PC-9 (cell line): ENCODE data around the gene IL1RAPL1. TPM values are rescaled to one million over a fixed set of nuclear protein-coding genes. Genes with fewer than 3 reads are reported as not detected.

Experiments
- BruUV-seq: library from RNA; stranded (reverse); fragments of 400-500 nt; replicated peaks from 2 replicates; lab custom pipeline; 2021; lab: Mats Ljungman, UMichigan
- CTCF ChIA-PET: fragments of 300-600 bp; sonication (Branson Sonifier 250); formaldehyde crosslinking; loops from one replicate; lab custom pipeline; 2022; ENCODE audit warnings: antibody characterized with exemption; lab: Charles Lee
- POLR2A ChIA-PET: fragments of 300-600 bp; sonication (Branson Sonifier 250); formaldehyde crosslinking; loops from one replicate; lab custom pipeline; 2022; ENCODE audit warnings: antibody characterized with exemption; ENCODE audit not compliant: unreplicated experiment; lab: Charles Lee
- DNase-seq, 2 experiments: peaks; one replicate each; pipeline versions ENCODE4 v3.0.0 to v3.0.0-alpha.2; 2015 to 2022; ENCODE audit warnings: mixed read lengths in 1 of 2
- H2AFZ ChIP-seq: fragments of 200-600 bp; sonication (generic); 2 replicates; pipeline ENCODE4 v1.8.1; 2017; ENCODE audit warnings: antibody characterized with exemption
- H3F3A ChIP-seq: fragments of 200-600 bp; sonication (generic); 2 replicates; pipeline ENCODE4 v1.8.1; 2017; ENCODE audit warnings: antibody characterized with exemption, mild to moderate bottlenecking, low read depth; ENCODE audit not compliant: insufficient read depth
- H3K27ac ChIP-seq: fragments of 200-600 bp; sonication (generic); 2 replicates; pipeline ENCODE4 v1.6.1; 2016; ENCODE audit warnings: mixed run types
- H3K27me3 ChIP-seq: fragments of 200-600 bp; sonication (generic); 2 replicates; pipeline ENCODE4 v1.6.1; 2016; ENCODE audit warnings: low read depth, mixed run types; ENCODE audit not compliant: insufficient read depth
- H3K36me3 ChIP-seq: fragments of 200-600 bp; sonication (generic); 2 replicates; pipeline ENCODE4 v1.6.1; 2016; ENCODE audit warnings: low read depth, mixed run types
- H3K4me1 ChIP-seq: fragments of 200-600 bp; sonication (generic); replicated peaks from 2 replicates; pipeline ENCODE4 v1.6.1; 2016; ENCODE audit warnings: mixed run types; ENCODE audit not compliant: insufficient read depth
- H3K4me2 ChIP-seq: fragments of 200-600 bp; sonication (generic); 2 replicates; pipeline ENCODE4 v1.6.1; 2017; ENCODE audit warnings: mixed run types
- H3K4me3 ChIP-seq: fragments of 200-600 bp; sonication (generic); 2 replicates; pipeline ENCODE4 v1.6.1; 2016; ENCODE audit warnings: mixed run types
- H3K79me2 ChIP-seq: fragments of 200-600 bp; sonication (generic); 2 replicates; pipeline ENCODE4 v1.6.1; 2017; ENCODE audit warnings: low read depth, mixed run types
- H3K9me2 ChIP-seq: fragments of 200-600 bp; sonication (generic); 2 replicates; pipeline ENCODE4 v1.8.1; 2017; ENCODE audit warnings: mild to moderate bottlenecking; ENCODE audit not compliant: insufficient read depth
- H3K9me3 ChIP-seq: fragments of 200-600 bp; sonication (generic); 2 replicates; pipeline ENCODE4 v1.8.1; 2016; ENCODE audit warnings: low read depth; ENCODE audit not compliant: insufficient read depth
- H4K20me1 ChIP-seq: fragments of 200-600 bp; sonication (generic); 2 replicates; pipeline ENCODE4 v1.8.1; 2017; ENCODE audit not compliant: insufficient read depth
- CTCF ChIP-seq: fragments of 200-600 bp; sonication (generic); conservative IDR thresholded peaks from 2 replicates; pipeline ENCODE4 v1.6.1; 2017; ENCODE audit warnings: mixed run types, antibody characterized with exemption, mild to moderate bottlenecking, moderate library complexity
- EZH2 ChIP-seq: fragments of 200-600 bp; sonication (generic); IDR thresholded peaks from 2 replicates; pipeline ENCODE4 v1.8.0; 2017; ENCODE audit warnings: antibody characterized with exemption, low read depth
- intact Hi-C: fragments of 100-400 bp; cut with micrococcal nuclease; formaldehyde crosslinking; loops from one replicate; pipeline ENCODE4 v1.10.0; 2022; ENCODE audit not compliant: unreplicated experiment
- total RNA-seq: library from RNA; stranded (reverse); gene quantifications from 2 replicates; pipeline ENCODE4 v1.2.3, GENCODE V29; 2021

IL1RAPL1 gene
- total RNA-seq, 1 experiment from 2014 or later, result 0.26 TPM

- intact Hi-C loops, result no loop called here
- H3K27me3 ChIP-seq, result no peaks in the 10 kb centered on the region
- no peak for TF ChIP-seq CTCF
- no peak for TF ChIP-seq EZH2
- H3K4me2 ChIP-seq, result no peak overlapping the region
- no peaks in the 10 kb centered on the region for H4K20me1 ChIP-seq
- POLR2A ChIA-PET, result no interaction called here
- CTCF ChIA-PET, result no interaction called here
- H3K36me3 ChIP-seq, result no peaks in the 10 kb centered on the region
- H3K4me1 ChIP-seq, result no peaks in the 10 kb centered on the region
- no peaks in the 10 kb centered on the region for H3K9me2 ChIP-seq
- H3K4me3 ChIP-seq, result no peak overlapping the region
- no peak overlapping the region for H2AFZ ChIP-seq
- no peaks in the 10 kb centered on the region for H3F3A ChIP-seq
- no peak for DNase-seq
- H3K9me3 ChIP-seq, result no peaks in the 10 kb centered on the region
- no peak overlapping the region for H3K27ac ChIP-seq
- BruUV-seq, result no TSS peak
- no peaks in the 10 kb centered on the region for H3K79me2 ChIP-seq
Measured at GRCh38 chrX:29869837-29870236, 1282.6 kb downstream of the IL1RAPL1 start.

GRCh38 chrX:29870608-29871007 lies 1283.4 kb downstream of the IL1RAPL1 start:
- Histone ChIP-seq H3K4me3 (no peak overlapping the region), H3K27me3 (no peaks in the 10 kb centered on the region), H3K9me3 (no peaks in the 10 kb centered on the region), H3K36me3 (no peaks in the 10 kb centered on the region), H3K4me2 (no peak overlapping the region), H3K79me2 (no peaks in the 10 kb centered on the region), H3K9me2 (no peaks in the 10 kb centered on the region), H3F3A (no peaks in the 10 kb centered on the region), H3K4me1 (no peaks in the 10 kb centered on the region), H2AFZ (no peak overlapping the region), H3K27ac (no peak overlapping the region), H4K20me1 (no peaks in the 10 kb centered on the region)
- no peak for DNase-seq
- intact Hi-C loops, result no loop called here
- no TSS peak for BruUV-seq
- TF ChIP-seq CTCF (no peak), EZH2 (no peak)
- ChIA-PET CTCF (no interaction called here), POLR2A (no interaction called here)

GRCh38 chrX:29872831-29873230 lies 1285.6 kb downstream of the IL1RAPL1 start:
- intact Hi-C loops, result no loop called here
- Histone ChIP-seq H3K9me2 (no peaks in the 10 kb centered on the region), H3K27ac (no peak overlapping the region), H3K4me3 (no peak overlapping the region), H2AFZ (no peak overlapping the region), H3K4me1 (no peaks in the 10 kb centered on the region), H3K9me3 (no peaks in the 10 kb centered on the region), H3F3A (no peaks in the 10 kb centered on the region), H4K20me1 (no peaks in the 10 kb centered on the region), H3K79me2 (no peaks in the 10 kb centered on the region), H3K36me3 (no peaks in the 10 kb centered on the region), H3K4me2 (no peak overlapping the region), H3K27me3 (no peaks in the 10 kb centered on the region)
- CTCF ChIA-PET, result no interaction called here
- TF ChIP-seq EZH2 (no peak), CTCF (no peak)
- BruUV-seq, result no TSS peak
- DNase-seq, result no peak
- POLR2A ChIA-PET, result no interaction called here
